HCT116 (cell line): ENCODE measurements around the gene MORF4L1. TPM values are rescaled to one million over a fixed set of nuclear protein-coding genes. Genes with fewer than 3 reads are reported as not detected.

Experiments used
- ATAC-seq: fragments of 200-7000 bp; cut with Tn5 transposase; 2 replicates; pipeline ENCODE4 v1.9.1; 2020; ENCODE audit warnings: mild to moderate bottlenecking, moderate library complexity
- BruUV-seq: library from RNA; stranded (reverse); fragments of 400-500 nt; replicated peaks from 2 replicates; lab custom pipeline; 2021; lab: Mats Ljungman, UMichigan
- CTCF ChIA-PET: fragments of 300-600 bp; sonication (Branson Sonifier 250); formaldehyde crosslinking; loops from one replicate; lab custom pipeline; 2021; ENCODE audit warnings: antibody characterized with exemption; lab: Charles Lee
- POLR2A ChIA-PET: fragments of 300-600, 350-600 bp; sonication (Branson Sonifier 250); formaldehyde crosslinking; loops from one replicate; lab custom pipeline; 2021; ENCODE audit warnings: antibody characterized with exemption; lab: Charles Lee
- RAD21 ChIA-PET, 2 experiments: fragments of 300-600 bp; sonication (Branson Sonifier 250); formaldehyde crosslinking; loops; one replicate each; lab custom pipeline; 2023; ENCODE audit warnings: low total read pairs in 2 of 2; ENCODE audit not compliant: uncharacterized antibody in 2 of 2, unreplicated experiment in 2 of 2, low non-redundant PET in 1 of 2; lab: Charles Lee
- DNase-seq: peaks from one replicate; pipeline ENCODE4 v3.0.0-alpha.2; 2010; ENCODE audit warnings: low read depth, low spot score
- H2AFZ ChIP-seq: fragments of 200-600 bp; shearing (Covaris generic), sonication (generic); 2 replicates; pipeline ENCODE4 v1.6.1; 2017; ENCODE audit warnings: low read depth, mixed run types, mixed read lengths, antibody characterized with exemption, low read length; ENCODE audit not compliant: poor library complexity, severe bottlenecking
- H3K27ac ChIP-seq: 2 replicates; pipeline ENCODE4 v1.5.1; 2012; ENCODE audit warnings: low read depth, low read length
- H3K27me3 ChIP-seq: fragments of 200-600 bp; sonication (generic); 2 replicates; pipeline ENCODE4 v1.6.1; 2016; ENCODE audit warnings: mixed run types, low read length, mixed read lengths; ENCODE audit not compliant: insufficient read depth
- H3K36me3 ChIP-seq, 2 experiments: fragments of 200-500 bp in 1 of 2; fragments of 200-600 bp in 1 of 2; sonication (Bioruptor generic) in 1 of 2; sonication (generic) in 1 of 2; 2 replicates each; pipeline versions ENCODE4 v1.5.1 to v1.6.1; 2014 to 2016; ENCODE audit warnings: low read length in 2 of 2, inconsistent platforms in 1 of 2, mixed read lengths in 1 of 2, mixed run types in 1 of 2; ENCODE audit not compliant: insufficient read depth in 2 of 2, control insufficient read depth in 1 of 2
- H3K4me1 ChIP-seq, 2 experiments: fragments of 200-600 bp in 1 of 2; sonication (generic) in 1 of 2; 2 replicates each; pipeline versions ENCODE4 v1.5.1 to v1.6.1; 2012 to 2017; ENCODE audit warnings: low read length in 2 of 2, inconsistent platforms in 1 of 2, mild to moderate bottlenecking in 1 of 2, mixed read lengths in 1 of 2, mixed run types in 1 of 2, moderate library complexity in 1 of 2; ENCODE audit not compliant: insufficient read depth in 2 of 2, control insufficient read depth in 1 of 2
- H3K4me2 ChIP-seq: fragments of 200-600 bp; sonication (generic); 2 replicates; pipeline ENCODE4 v1.6.1; 2017; ENCODE audit warnings: mixed run types, low read length, mixed read lengths
- H3K4me3 ChIP-seq, 2 experiments: fragments of 200-600 bp in 1 of 2; sonication (generic) in 1 of 2; replicated peaks in 1 of 2; 2 replicates each; pipeline ENCODE4 v1.5.1; 2011 to 2016; ENCODE audit warnings: low read length in 2 of 2, control low read depth in 1 of 2, low read depth in 1 of 2, mild to moderate bottlenecking in 1 of 2, mixed read lengths in 1 of 2, mixed run types in 1 of 2
- H3K79me2 ChIP-seq: fragments of 200-600 bp; sonication (generic); 2 replicates; pipeline ENCODE4 v1.6.1; 2017; ENCODE audit warnings: mild to moderate bottlenecking, mixed run types, low read length, moderate library complexity, mixed read lengths; ENCODE audit not compliant: insufficient read depth
- H3K9ac ChIP-seq: fragments of 200-600 bp; sonication (generic); 2 replicates; pipeline ENCODE4 v1.6.1; 2016; ENCODE audit warnings: low read length, mixed read lengths
- H3K9me2 ChIP-seq: fragments of 200-600 bp; sonication (generic), shearing (Covaris generic); 2 replicates; pipeline ENCODE4 v1.6.1; 2017; ENCODE audit warnings: mixed run types, mild to moderate bottlenecking, moderate library complexity; ENCODE audit not compliant: insufficient read depth
- H3K9me3 ChIP-seq, 2 experiments: fragments of 200-500 bp in 1 of 2; fragments of 200-600 bp in 1 of 2; sonication (Bioruptor generic) in 1 of 2; sonication (generic) in 1 of 2; 2 replicates each; pipeline ENCODE4 v1.6.1; 2014 to 2017; ENCODE audit warnings: low read length in 2 of 2, mixed read lengths in 2 of 2, inconsistent platforms in 1 of 2, low read depth in 1 of 2, mild to moderate bottlenecking in 1 of 2, mixed run types in 1 of 2, moderate library complexity in 1 of 2; ENCODE audit not compliant: control insufficient read depth in 1 of 2, insufficient read depth in 1 of 2
- H4K20me1 ChIP-seq: fragments of 200-600 bp; sonication (generic), shearing (Covaris generic); 2 replicates; pipeline ENCODE4 v1.6.1; 2017; ENCODE audit warnings: mixed run types, mild to moderate bottlenecking, moderate library complexity; ENCODE audit not compliant: insufficient read depth
- CBX3 ChIP-seq: IDR thresholded peaks from 2 replicates; pipeline ENCODE4 v1.6.1; 2012; ENCODE audit warnings: low read depth
- CEBPB ChIP-seq: IDR thresholded peaks from 2 replicates; pipeline ENCODE4 v1.6.1; 2012; ENCODE audit warnings: low read depth
- POLR2AphosphoS5 ChIP-seq: IDR thresholded peaks from 2 replicates; pipeline ENCODE4 v1.6.1; 2011; ENCODE audit warnings: mild to moderate bottlenecking, low read depth, low read length, moderate library complexity
- SIN3A ChIP-seq: IDR thresholded peaks from 2 replicates; pipeline ENCODE4 v1.6.1; 2012; ENCODE audit warnings: low read depth
- SRF ChIP-seq: IDR thresholded peaks from 2 replicates; pipeline ENCODE4 v1.6.1; 2012; ENCODE audit warnings: low read depth
- TCF7L2 ChIP-seq: IDR thresholded peaks from 2 replicates; pipeline ENCODE4 v1.7.0; 2011; ENCODE audit warnings: borderline replicate concordance, inconsistent platforms; ENCODE audit not compliant: insufficient read depth, insufficient read length; ENCODE audit errors: extremely low read depth
- ZNF274 ChIP-seq: fragments of 200-500 bp; sonication (Bioruptor generic); IDR thresholded peaks from 2 replicates; pipeline ENCODE4 v1.6.1; 2014; ENCODE audit warnings: mild to moderate bottlenecking, low read depth, low read length, inconsistent platforms
- intact Hi-C: fragments of 100-400 bp; cut with micrococcal nuclease; formaldehyde crosslinking; loops from 2 replicates; pipeline ENCODE4 v1.10.0; 2022
- total RNA-seq: library from RNA; stranded (reverse); gene quantifications from one replicate; pipeline ENCODE4 v1.2.1, GENCODE V29; 2021; ENCODE audit not compliant: unreplicated experiment
- TF ChIP-seq, protein P1 (sequence below): IDR thresholded peaks from 2 replicates; pipeline ENCODE4 v1.6.1; 2012
- TF ChIP-seq, protein P2 (sequence below), 3 experiments: fragments of 200-600 bp in 1 of 3; sonication (generic) in 1 of 3; IDR thresholded peaks in 2 of 3; conservative IDR thresholded peaks in 1 of 3; 2 replicates each; pipeline ENCODE4 v1.5.1; 2012 to 2017; ENCODE audit warnings: low read depth in 2 of 3, low read length in 2 of 3, antibody characterized with exemption in 1 of 3, borderline replicate concordance in 1 of 3, control low read depth in 1 of 3, mild to moderate bottlenecking in 1 of 3, mixed read lengths in 1 of 3, mixed run types in 1 of 3, moderate library complexity in 1 of 3; ENCODE audit not compliant: insufficient read depth in 1 of 3

Gene MORF4L1
- total RNA-seq, 1 experiment from 2014 or later: 273 TPM

DNA sequence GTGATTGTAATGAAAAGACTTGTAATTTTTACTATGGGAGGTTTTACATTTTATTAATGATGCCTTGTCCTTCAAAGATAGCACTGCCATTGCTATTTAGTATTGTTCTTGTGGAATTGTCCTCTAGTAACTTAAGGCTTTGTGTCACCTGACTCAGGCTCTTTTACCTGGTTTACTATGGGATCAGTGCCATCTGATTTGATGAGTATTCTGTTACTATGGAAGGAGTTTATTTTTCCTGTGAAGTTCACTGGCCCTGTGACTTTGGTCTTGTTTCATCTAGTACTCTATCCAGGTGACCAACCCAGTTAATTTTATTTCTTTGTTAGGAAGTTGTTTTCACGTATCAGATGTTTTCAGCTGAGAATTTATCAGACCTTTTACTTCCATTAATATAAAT lies 9.0 kb downstream of the MORF4L1 start:
- RAD21 ChIA-PET: no interaction called here

DNA sequence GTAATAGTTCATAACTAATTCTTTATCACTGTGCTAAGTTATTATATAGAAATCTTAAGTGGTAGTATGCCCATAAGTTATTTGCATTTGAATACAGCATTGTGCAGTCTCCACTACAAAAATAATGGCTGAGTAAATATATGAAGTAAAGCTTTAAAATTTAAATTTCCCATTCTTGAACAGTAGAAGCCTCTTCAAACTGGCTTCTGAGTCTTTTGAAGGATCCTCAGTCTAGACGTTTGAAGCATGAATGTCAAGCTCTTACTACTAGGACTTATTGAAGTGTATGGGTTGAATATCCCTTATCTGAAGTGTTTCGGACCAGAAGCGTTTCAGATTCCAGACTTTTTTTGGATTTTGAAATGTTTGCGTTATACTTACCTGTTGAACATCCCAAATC lies 16.3 kb downstream of the MORF4L1 start:
- ChIA-PET CTCF (no interaction called here), RAD21 (no interaction called here), POLR2A (no interaction called here)
- H3K4me1 ChIP-seq: no peaks in the 10 kb centered on the region
- H3K9me2 ChIP-seq: no peaks in the 10 kb centered on the region
- BruUV-seq: no TSS peak
- H3K4me3 ChIP-seq: no peak overlapping the region
- H3K4me2 ChIP-seq: no peak overlapping the region
- H2AFZ ChIP-seq: no peak overlapping the region
- TF ChIP-seq CBX3 (no peak), SIN3A (no peak), ZNF274 (no peak), POLR2AphosphoS5 (no peak), SRF (no peak)
- TF ChIP-seq, protein P1, sequence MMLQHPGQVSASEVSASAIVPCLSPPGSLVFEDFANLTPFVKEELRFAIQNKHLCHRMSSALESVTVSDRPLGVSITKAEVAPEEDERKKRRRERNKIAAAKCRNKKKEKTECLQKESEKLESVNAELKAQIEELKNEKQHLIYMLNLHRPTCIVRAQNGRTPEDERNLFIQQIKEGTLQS: no peak
- H3K9ac ChIP-seq: no peak overlapping the region
- H4K20me1 ChIP-seq: peaks cover 29% of the 10 kb centered on the region; the same call in 1 of the 2 replicates
- peaks cover 99% of the 10 kb centered on the region for H3K79me2 ChIP-seq
- no peaks in the 10 kb centered on the region for H3K9me3 ChIP-seq
- ATAC-seq (no peak), DNase-seq (no peak)
- H3K27ac ChIP-seq: no peak overlapping the region
- H3K36me3 ChIP-seq: peaks cover 64 to 73% of the 10 kb centered on the region in 2 experiments
- no peaks in the 10 kb centered on the region for H3K27me3 ChIP-seq
- intact Hi-C loops: no loop called here

More for the DNA sequence above, 9.0 kb downstream of the MORF4L1 start:
- peaks cover 100% of the 10 kb centered on the region for H3K79me2 ChIP-seq
- ATAC-seq (no peak), DNase-seq (no peak)
- H3K4me3 ChIP-seq: no peak overlapping the region
- TF ChIP-seq, protein P2, sequence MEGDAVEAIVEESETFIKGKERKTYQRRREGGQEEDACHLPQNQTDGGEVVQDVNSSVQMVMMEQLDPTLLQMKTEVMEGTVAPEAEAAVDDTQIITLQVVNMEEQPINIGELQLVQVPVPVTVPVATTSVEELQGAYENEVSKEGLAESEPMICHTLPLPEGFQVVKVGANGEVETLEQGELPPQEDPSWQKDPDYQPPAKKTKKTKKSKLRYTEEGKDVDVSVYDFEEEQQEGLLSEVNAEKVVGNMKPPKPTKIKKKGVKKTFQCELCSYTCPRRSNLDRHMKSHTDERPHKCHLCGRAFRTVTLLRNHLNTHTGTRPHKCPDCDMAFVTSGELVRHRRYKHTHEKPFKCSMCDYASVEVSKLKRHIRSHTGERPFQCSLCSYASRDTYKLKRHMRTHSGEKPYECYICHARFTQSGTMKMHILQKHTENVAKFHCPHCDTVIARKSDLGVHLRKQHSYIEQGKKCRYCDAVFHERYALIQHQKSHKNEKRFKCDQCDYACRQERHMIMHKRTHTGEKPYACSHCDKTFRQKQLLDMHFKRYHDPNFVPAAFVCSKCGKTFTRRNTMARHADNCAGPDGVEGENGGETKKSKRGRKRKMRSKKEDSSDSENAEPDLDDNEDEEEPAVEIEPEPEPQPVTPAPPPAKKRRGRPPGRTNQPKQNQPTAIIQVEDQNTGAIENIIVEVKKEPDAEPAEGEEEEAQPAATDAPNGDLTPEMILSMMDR (IDR thresholded peaks at IDR 0.05 in 2 of 3, conservative IDR thresholded peaks at IDR 0.05 in 1 of 3; ENCODE audit: borderline replicate concordance in 1 of 3, insufficient read depth in 1 of 3, low read depth in 2 of 3, low read length in 2 of 3): no peak
- TF ChIP-seq TCF7L2 (no peak), CEBPB (no peak)
- intact Hi-C loops: no loop called here
- CTCF ChIA-PET: interaction anchor here (0.6 kb wide), 1 partner anchor 303 kb away, joined by 3 read pairs; no protein-coding TSS in a partner anchor
- H3K9me2 ChIP-seq: no peaks in the 10 kb centered on the region
- POLR2A ChIA-PET: interaction anchor here (0.6 kb wide), 1 partner anchor 401 kb away, joined by 3 read pairs; no protein-coding TSS in a partner anchor
- no peak overlapping the region for H3K4me2 ChIP-seq
- H2AFZ ChIP-seq: no peak overlapping the region
- peaks cover 70% of the 10 kb centered on the region for H4K20me1 ChIP-seq
- H3K36me3 ChIP-seq: peaks cover 28 to 37% of the 10 kb centered on the region in 2 experiments
- no peak overlapping the region for H3K27ac ChIP-seq
- TSS peak; percentile 0 for BruUV-seq
- H3K9me3 ChIP-seq: no peaks in the 10 kb centered on the region
- H3K27me3 ChIP-seq: no peaks in the 10 kb centered on the region
- H3K9ac ChIP-seq: no peak overlapping the region
- H3K4me1 ChIP-seq: peaks cover 16 to 34% of the 10 kb centered on the region in 2 experiments
